HG03520 (cell line): Measurements from ENCODE around the gene DAGLA.
A peak's percentile ranks its signal among the peaks of the same experiment; 100 is the strongest.

Experiments used
- ATAC-seq: cut with Tn5 transposase; IDR thresholded peaks from one replicate; pipeline ENCODE4 v1.9.1; 2021; ENCODE audit warnings: mild to moderate bottlenecking, moderate library complexity; ENCODE audit not compliant: unreplicated experiment

DAGLA gene

GRCh38 chr11:61775606-61776554, 95.7 kb downstream of the DAGLA start:
- no peak for ATAC-seq

- ATAC-seq: no peak
These were observed 96.4 kb downstream of the DAGLA start for GRCh38 chr11:61776561-61777075.

DNA sequence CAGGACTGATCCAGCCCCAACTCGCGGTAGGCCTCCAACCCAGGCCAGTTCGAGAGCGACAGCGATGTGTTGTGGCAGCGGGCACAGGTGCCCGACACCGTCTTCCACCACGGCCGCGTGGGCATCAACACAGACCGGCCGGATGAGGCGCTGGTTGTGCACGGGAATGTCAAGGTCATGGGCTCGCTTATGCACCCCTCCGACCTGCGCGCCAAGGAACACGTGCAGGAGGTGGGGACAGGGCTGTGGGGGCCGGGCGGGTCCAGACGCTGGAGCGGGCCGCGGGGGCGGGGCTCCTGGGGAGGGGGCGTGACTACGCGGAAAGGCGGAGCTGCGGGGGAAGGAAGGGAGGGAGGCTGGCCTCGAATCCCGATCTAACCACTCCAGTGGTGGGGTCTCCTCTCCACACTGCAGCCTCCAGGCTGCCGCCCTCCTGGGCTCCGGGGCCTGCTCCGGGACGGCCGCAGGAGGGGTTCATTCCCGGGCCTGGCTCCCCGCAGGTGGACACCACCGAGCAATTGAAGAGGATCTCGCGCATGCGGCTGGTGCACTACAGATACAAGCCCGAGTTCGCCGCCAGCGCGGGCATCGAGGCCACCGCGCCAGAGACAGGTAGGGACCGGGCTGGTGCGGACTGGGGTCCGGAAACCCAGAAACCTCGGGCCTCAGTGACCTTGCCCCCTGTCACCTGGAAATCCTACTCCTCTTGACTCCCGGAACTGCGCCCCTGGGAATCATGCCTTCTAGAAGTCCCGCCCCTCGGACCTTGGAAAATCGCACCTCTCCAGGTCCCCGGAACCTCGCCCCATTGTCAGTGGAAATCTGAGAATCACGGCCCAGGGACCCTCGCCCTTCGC, 97.3 kb downstream of the DAGLA start:
- ATAC-seq: no peak

- no peak for ATAC-seq
These were observed 98.2 kb downstream of the DAGLA start for GRCh38 chr11:61778357-61778886.

DNA sequence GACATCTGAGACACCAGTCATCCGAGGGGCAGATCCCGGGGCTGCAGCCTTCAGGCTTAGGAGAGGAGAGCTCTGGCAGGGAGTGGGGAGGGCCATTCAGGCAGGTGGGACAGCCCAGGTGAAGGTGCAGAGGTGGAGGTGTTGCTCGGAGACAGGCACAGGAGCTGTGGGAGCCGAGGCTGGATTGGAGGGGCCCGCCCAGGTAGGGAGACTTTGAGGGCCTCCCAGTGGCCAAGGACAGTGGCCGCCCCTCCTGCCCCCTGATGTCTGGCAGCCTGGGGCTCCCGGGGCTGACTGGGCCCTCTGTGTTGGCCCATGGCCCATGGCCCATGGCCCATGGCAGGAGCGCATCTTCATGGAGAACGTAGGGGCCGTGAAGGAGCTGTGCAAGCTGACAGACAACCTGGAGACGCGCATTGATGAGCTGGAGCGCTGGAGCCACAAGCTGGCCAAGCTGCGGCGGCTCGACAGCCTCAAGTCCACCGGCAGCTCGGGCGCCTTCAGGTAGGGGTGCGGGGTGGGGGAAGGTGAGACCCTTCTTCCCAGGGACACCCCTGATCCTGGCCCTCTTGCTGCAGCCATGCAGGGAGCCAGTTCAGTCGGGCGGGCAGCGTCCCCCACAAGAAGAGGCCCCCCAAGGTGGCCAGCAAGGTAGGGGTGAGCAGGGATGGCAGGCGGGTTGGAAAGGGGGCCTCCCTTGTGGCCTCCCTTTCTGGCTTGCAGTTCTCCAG, 98.9 kb downstream of the DAGLA start:
- no peak for ATAC-seq

DNA sequence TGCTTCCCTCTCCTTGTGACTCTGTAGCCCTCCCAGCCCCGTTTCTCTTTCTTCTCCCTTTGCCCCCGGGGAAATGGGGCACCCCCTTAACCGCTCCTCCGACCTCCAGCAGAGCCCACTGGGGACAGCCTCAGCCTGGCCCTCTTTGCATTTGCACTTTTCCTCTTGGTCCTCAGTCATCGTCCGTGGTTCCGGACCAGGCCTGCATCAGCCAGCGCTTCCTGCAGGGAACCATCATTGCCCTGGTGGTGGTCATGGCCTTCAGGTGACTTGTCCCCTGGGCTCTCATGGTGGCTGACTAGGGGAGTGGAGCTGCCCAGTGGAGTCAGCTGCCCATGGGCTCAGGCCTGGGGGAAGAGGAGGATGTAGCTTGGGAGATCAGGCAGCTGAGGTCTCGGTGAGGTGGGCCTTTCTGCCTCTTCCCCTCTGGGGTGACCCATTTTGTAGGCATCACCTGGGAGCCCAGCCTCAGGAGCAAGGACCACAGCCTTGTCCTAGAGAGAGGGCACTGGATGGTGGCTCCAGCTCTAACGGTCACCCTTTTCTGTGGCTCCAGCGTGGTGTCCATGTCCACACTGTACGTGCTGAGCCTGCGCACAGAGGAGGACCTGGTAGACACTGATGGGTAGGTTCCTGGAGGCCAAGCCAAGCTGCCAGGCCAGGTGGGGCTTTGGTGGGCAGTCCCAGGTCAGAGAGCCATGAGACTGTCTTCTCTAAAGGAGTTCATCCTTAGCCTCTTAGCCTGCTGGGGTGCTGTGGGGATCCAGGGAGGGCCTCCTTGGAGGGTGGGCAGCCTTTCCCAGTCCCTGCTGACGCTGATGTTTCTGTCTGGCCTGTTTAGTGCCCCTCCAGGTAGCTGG, 99.7 kb downstream of the DAGLA start:
- ATAC-seq: no peak

DNA sequence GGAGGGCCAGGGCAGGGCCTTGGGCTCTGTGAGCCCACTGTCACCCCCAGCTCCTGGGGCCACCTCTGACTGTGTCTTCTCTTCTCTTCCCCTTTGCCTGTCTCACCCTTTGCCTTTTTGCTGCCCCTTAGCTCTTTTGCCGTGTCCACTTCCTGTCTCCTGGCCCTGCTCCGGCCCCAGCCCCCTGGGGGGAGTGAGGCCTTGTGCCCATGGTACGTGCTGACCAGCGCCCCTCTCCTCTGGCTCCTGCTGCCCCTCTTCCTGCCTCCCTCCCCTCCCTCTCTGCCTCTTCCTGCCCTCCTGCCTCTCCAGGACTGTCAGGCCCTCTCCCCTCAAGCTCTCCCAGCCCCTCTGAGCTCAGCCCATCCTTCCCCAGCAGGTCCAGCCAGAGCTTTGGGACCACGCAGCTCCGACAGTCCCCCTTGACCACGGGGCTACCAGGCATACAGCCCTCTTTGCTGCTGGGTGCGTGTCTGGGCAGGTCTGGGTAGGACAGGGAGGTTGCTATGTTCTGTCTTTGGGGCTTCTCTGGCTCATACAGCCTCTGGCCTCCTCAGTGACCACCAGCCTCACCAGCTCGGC, 100.5 kb downstream of the DAGLA start:
- no peak for ATAC-seq

DNA sequence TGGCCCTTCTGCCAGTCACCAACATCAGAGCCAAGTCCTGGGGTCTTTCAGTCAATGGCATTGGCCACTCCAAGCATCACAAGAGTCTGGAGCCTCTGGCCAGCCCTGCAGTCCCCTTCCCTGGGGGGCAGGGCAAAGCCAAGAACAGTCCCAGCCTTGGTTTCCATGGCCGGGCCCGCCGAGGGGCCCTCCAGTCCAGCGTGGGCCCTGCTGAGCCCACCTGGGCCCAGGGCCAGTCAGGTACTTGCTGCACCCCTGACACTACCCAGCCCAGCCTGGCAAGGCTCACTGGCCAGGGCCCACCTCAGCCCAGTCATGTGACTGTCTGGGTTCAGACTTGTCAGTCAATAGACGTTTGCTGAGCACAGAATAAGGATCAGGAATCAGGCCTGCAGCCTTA, 101.4 kb downstream of the DAGLA start:
- ATAC-seq: no peak

- no peak for ATAC-seq
These were observed 102.1 kb downstream of the DAGLA start for GRCh38 chr11:61782299-61782698.

DNA sequence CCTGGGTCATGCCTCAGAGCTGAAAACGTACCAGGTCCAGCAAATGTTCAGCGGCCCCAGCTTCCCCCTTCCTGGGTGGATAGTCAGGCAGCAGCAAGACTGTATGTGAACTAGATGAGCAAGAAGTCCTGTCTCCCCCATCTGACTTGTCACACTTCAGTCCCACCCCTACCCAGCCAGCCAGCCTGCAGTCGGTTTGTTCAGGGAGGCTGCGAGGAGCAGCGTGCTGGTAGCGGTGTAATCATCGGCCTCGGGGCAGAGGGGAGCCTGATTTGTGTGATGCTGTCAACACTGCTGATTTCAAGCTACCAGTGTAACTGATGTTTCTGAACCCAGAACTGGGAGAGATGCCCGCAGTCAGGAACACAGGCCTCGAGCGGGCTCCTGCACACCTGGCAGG, 102.7 kb downstream of the DAGLA start:
- no peak for ATAC-seq

DNA sequence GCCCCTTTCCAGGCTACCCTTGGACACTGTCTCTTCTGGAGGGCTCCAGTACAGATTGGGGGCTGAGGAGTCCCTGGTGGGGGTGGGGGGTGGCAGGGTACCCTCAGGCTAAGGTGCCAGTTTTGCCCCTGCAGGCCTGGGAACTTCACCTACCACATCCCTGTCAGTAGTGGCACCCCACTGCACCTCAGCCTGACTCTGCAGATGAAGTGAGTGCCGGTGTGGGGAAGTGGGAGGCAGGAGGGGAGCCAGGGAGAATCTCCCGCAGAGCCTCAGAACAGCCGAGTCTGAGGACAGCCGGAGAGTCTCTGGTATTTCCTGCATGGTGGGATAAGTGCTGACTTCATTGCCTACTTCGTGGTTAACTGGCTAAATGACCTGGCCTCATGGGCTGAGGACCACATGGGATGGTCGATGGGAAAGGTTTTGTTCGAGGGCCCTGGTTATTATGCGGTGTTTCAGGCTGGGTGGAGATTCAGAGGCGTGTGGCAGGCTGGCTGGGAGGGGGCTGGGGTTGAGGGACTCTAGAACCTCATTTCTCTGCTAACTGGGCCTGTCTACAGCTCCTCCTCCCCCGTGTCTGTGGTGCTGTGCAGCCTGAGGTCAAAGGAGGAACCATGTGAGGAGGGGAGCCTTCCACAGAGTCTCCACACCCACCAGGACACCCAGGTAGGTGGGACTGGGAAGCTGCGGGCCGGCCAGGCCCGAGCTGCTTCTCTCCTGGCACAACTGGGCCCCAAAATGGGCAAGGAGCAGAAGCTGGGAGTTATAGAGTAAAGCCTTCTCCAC, 103.7 kb downstream of the DAGLA start:
- no peak for ATAC-seq

- ATAC-seq: no peak
These were observed 104.3 kb downstream of the DAGLA start for GRCh38 chr11:61784506-61784805.

DNA sequence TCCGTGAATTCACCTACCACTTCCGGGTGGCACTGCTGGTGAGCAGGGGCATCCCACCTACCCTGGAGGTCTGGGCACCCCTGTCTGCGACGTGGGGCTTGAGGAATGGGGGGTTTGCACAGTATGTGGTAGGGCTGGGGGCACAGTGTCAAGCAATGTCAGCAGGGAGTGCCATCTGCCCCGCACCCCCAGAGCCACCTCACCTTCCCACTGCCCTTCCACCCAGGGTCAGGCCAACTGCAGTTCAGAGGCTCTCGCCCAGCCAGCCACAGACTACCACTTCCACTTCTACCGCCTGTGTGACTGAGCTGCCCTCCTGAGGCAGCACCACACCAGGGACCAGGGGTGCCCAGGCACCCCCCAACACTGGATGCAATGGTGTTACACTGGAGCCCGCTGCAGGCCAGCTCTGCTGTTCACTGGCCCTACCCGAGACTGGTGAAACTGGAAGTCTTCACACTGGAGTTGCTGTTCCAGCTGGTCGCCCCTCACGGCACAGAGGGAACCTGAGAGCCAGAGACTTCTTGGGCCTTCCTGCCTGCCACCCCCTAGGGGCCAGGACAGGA, 105.7 kb downstream of the DAGLA start:
- ATAC-seq: no peak

DNA sequence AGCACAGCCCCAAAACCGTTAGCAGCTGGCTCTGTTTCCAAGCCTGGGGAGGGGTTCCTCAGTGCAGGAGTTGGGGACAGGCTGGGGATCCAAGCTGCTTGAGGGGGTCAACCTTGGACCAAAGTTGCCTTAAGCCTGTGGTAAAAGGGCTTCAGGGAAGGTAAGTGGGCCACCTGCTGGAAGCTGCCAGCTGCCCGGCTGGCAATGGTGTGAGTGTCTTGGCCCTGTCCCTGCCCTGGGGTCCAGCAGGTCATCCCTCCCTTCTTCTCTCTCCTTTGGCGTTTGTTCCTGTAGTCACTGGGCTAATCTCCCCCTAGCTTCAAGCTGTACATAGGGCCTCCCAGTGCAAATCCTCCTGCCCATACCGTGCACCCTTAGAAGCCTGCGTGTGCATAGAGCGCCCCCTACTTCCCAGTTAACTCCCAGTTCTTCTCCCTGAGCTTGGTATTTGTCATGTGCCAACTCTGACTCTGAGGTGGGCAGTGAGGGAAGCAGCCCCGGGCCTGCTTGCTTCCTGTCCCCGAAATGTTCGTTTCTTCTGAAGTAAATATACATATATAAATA, 107.8 kb downstream of the DAGLA start:
- no peak for ATAC-seq

GRCh38 chr11:61791737-61792309, 111.6 kb downstream of the DAGLA start:
- no peak for ATAC-seq

DNA sequence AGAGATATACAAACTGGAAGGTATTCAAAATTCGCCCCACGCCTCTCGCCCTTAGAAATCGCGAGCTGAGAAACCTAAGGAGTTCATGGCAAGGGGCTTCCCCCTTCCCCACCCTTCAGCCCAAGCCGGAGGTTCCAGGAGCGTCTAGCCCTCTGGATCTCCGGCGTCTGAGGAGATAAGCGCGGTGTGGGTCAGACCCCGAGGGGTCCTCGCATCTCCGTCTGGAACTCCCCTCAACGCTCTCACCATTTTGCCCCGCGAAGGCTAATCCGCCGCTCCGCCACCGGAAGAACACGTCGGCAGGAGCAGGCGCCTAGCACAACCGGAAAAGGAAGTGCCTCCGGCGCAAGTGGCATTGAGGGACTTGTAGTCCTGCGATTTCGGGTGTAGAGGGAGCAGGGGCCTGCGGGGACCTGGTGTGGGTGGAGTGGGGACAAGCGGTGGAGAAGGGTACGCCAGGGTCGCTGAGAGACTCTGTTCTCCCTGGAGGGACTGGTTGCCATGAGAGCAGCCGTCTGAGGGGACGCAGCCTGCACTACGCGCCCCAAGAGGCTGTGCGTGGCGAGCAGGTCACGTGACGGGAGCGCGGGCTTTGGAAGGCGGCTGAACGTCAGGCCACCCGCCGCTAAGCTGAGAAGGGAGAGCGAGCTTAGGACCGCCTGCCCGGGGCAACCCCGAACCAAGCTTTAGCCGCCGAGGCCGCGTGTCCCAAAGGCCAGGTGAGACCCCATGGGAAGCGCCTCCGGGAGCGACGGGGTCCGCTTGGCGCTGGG, 112.3 kb downstream of the DAGLA start, which contains the start of the genes FEN1 and TMEM258:
Gene FEN1 (plus strand): TSS at position 602 of the 773 bp plus-strand sequence. CDS start 2,451 bp downstream, outside the sequence.
Gene TMEM258 (minus strand): TSS at position 290 of the 773 bp plus-strand sequence. CDS start 41 bp downstream, at position 249.
- ATAC-seq: peak; percentile 71
